Stomach (tissue), 9 donors: ENCODE measurements around the gene LTF. TPM values are rescaled to one million over a fixed set of nuclear protein-coding genes. Genes with fewer than 3 reads are reported as not detected.

Experiments used
- DNase-seq, 2 donors: peaks; one replicate each; pipeline versions ENCODE4 v3.0.0 to v3.0.0-alpha.2; 2013 to 2019
- H3K27ac ChIP-seq, 5 donors: fragments of 200-600 bp in 4 of 5; sonication (generic) in 4 of 5; one replicate each; pipeline ENCODE4 v1.5.1; 2013 to 2019; ENCODE audit warnings: mild to moderate bottlenecking in 1 of 5, moderate library complexity in 1 of 5
- H3K27me3 ChIP-seq, 3 donors: fragments of 200-600 bp; sonication (generic); one replicate each; pipeline ENCODE4 v1.5.1; 2017 to 2019; ENCODE audit warnings: mixed run types in 1 of 3
- H3K36me3 ChIP-seq, 4 donors: fragments of 200-600 bp; sonication (generic); 1 replicate in 3 of 4; 2 replicates in 1 of 4; pipeline ENCODE4 v1.5.1; 2016 to 2019
- H3K4me1 ChIP-seq, 4 donors: fragments of 200-600 bp; sonication (generic); one replicate each; pipeline ENCODE4 v1.5.1; 2016 to 2019
- H3K4me3 ChIP-seq, 4 donors: fragments of 200-600 bp; sonication (generic) in 3 of 4; one replicate each; pipeline ENCODE4 v1.5.1; 2016 to 2019; ENCODE audit warnings: mild to moderate bottlenecking in 1 of 4
- H3K9me3 ChIP-seq, 4 donors: fragments of 200-600 bp; sonication (generic); one replicate each; pipeline ENCODE4 v1.5.1; 2016 to 2019
- EP300 ChIP-seq: sonication (generic); formaldehyde crosslinking; IDR thresholded peaks from one replicate; pipeline ENCODE4 v1.6.1; 2017; ENCODE audit warnings: antibody characterized with exemption
- POLR2A ChIP-seq, 4 donors: fragments of 450-650 bp; IDR thresholded peaks; one replicate each; pipeline ENCODE4 v1.6.1; 2016; ENCODE audit warnings: antibody characterized with exemption in 4 of 4, control low read depth in 2 of 4, mild to moderate bottlenecking in 1 of 4, moderate library complexity in 1 of 4
- POLR2AphosphoS5 ChIP-seq, 3 donors: sonication (generic); formaldehyde crosslinking; IDR thresholded peaks; one replicate each; pipeline ENCODE4 v1.6.1; 2016; ENCODE audit warnings: antibody characterized with exemption in 3 of 3
- WGBS, 5 donors: extraction: QIAGEN DNeasy Blood & Tissue Kit in 3 of 5; methylation state at CpG; one replicate each; pipeline versions ENCODE4 v1.1.5 to v1.1.7; 2013 to 2018; 5-methylcytosine and 5-hydroxymethylcytosine counted together
- intact Hi-C: fragments of 100-400 bp; cut with DNase I; formaldehyde crosslinking; loops from one replicate; pipeline ENCODE4 v1.15.1; 2023; ENCODE audit warnings: low total_unique reads
- polyA plus RNA-seq, 3 donors: library from polyadenylated mRNA; stranded (reverse); fragments of 200-250 nt; gene quantifications; one replicate each; pipeline ENCODE4 v1.2.3, GENCODE V29; 2013
- total RNA-seq, 5 donors: library from RNA; depleted of rRNA; stranded (reverse); fragments of >200 nt; gene quantifications; one replicate each; pipeline versions ENCODE4 v1.1.0 to v1.2.3, GENCODE V29; 2014 to 2016
- TF ChIP-seq, protein P1 (sequence below), 7 experiments: fragments of 450-650 bp in 4 of 7; fragments of 200-600 bp in 3 of 7; sonication (generic) in 3 of 7; IDR thresholded peaks; one replicate each; pipeline ENCODE4 v1.5.1; 2016 to 2019; ENCODE audit warnings: antibody characterized with exemption in 7 of 7, control low read depth in 2 of 7, mild to moderate bottlenecking in 1 of 7
- donor health status: healthy with polysubstance abuse.
- donor health status: Bipolar disorder and iron deficiency.
- donor health status: healthy.

LTF gene
- total and polyA plus RNA-seq, 8 donors, result 0.58 to 1,112 (median 106) TPM

DNA sequence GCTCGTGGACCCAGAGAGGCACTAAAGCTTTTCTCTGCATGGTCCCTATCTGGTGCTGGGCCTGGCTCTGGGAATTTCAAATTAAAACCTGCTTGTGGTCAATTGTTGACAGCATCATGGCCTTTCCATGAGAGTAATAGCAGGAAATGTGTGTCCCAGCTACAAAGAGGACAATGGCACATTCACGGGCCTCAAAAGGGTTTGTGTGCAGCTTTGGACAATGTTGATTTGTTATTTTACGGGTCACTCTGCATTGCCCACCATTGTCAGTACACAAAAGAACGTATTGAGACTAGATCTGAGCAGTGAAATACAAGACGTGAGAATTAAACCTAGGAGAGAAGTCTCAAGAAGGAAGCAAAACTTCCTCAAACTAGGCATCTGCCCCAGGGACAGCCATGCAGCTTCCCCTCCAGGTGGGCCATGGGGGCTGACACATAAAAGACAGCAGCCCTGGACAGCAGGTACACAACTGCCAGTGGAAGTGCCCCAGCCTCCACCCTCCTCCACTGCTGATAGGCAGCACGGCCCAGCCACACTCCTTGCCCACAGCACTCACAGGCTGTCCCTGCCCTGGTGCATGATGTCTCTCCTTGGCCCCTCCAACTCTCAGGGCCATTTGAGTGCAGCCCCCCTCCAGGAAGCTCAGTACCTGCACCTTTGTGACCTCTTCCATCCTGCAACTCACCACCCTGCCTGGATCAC, 15.9 kb upstream of the LTF start:
- WGBS, 5 donors, result 87 to 94% (median 89%) methylated on average over 6 of the region's 6 CpGs
- DNase-seq, result no peak
- Histone ChIP-seq H3K27ac (no peak overlapping the region), H3K4me1 (peaks cover 0 to 10% (median 2%) of the 10 kb centered on the region in 4 donors), H3K4me3 (no peak overlapping the region), H3K36me3 (no peaks in the 10 kb centered on the region), H3K27me3 (peaks cover 0 to 3% (median 0%) of the 10 kb centered on the region in 3 donors), H3K9me3 (no peaks in the 10 kb centered on the region)
- TF ChIP-seq EP300 (no peak), POLR2A (IDR thresholded peaks at IDR 0.05) (no peak), POLR2AphosphoS5 (IDR thresholded peaks at IDR 0.05) (no peak)
- TF ChIP-seq, protein P1, sequence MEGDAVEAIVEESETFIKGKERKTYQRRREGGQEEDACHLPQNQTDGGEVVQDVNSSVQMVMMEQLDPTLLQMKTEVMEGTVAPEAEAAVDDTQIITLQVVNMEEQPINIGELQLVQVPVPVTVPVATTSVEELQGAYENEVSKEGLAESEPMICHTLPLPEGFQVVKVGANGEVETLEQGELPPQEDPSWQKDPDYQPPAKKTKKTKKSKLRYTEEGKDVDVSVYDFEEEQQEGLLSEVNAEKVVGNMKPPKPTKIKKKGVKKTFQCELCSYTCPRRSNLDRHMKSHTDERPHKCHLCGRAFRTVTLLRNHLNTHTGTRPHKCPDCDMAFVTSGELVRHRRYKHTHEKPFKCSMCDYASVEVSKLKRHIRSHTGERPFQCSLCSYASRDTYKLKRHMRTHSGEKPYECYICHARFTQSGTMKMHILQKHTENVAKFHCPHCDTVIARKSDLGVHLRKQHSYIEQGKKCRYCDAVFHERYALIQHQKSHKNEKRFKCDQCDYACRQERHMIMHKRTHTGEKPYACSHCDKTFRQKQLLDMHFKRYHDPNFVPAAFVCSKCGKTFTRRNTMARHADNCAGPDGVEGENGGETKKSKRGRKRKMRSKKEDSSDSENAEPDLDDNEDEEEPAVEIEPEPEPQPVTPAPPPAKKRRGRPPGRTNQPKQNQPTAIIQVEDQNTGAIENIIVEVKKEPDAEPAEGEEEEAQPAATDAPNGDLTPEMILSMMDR (IDR thresholded peaks at IDR 0.05), result no peak
- intact Hi-C loops, result no loop called here

GRCh38 chr3:46479696-46480095, 15.0 kb upstream of the LTF start:
- TF ChIP-seq, protein P1 (IDR thresholded peaks at IDR 0.05), result no peak
- TF ChIP-seq POLR2AphosphoS5 (IDR thresholded peaks at IDR 0.05) (no peak), EP300 (no peak), POLR2A (IDR thresholded peaks at IDR 0.05) (no peak)
- H3K4me1 ChIP-seq, result peaks cover 0 to 2% (median under 1%) of the 10 kb centered on the region in 4 donors
- no peak overlapping the region for H3K27ac ChIP-seq
- H3K27me3 ChIP-seq, result peaks cover 0 to 3% (median 0%) of the 10 kb centered on the region in 3 donors
- no peaks in the 10 kb centered on the region for H3K36me3 ChIP-seq
- intact Hi-C loops, result no loop called here
- 70 to 87% (median 83%) methylated on average over 5 of the region's 5 CpGs for WGBS, 5 donors
- no peak for DNase-seq
- H3K4me3 ChIP-seq, result no peak overlapping the region
- peaks cover 0 to 4% (median 3%) of the 10 kb centered on the region in 4 donors for H3K9me3 ChIP-seq

DNA sequence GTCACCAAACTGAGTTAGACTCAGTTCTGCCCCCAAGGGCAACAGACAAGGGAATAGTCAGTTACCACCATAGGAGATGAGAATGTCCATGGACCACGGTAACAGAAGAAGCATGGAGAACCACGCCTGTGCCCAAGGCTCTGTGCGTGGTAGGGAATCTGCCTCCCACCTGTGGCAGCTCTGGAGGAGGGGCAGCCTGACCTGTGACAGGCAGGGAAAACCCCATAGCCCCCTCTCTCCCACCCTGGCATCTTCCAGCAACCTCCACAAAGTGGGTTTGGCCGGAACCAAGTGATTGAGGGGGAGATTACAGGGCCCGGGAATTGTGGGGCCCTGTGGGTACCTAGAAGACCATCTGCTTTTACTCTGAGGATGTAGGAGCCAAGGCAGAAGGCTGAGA, 14.3 kb upstream of the LTF start:
- no peaks in the 10 kb centered on the region for H3K36me3 ChIP-seq
- TF ChIP-seq POLR2AphosphoS5 (IDR thresholded peaks at IDR 0.05) (no peak), EP300 (no peak), POLR2A (IDR thresholded peaks at IDR 0.05) (no peak)
- TF ChIP-seq, protein P1 (IDR thresholded peaks at IDR 0.05), result no peak
- 92 to 96% (median 93%) methylated on average over 5 of the region's 5 CpGs for WGBS, 5 donors
- no peak overlapping the region for H3K4me3 ChIP-seq
- intact Hi-C loops, result no loop called here
- H3K9me3 ChIP-seq, result peaks cover 0 to 7% (median 5%) of the 10 kb centered on the region in 4 donors
- no peaks in the 10 kb centered on the region for H3K27me3 ChIP-seq
- no peaks in the 10 kb centered on the region for H3K4me1 ChIP-seq
- DNase-seq, result no peak
- no peak overlapping the region for H3K27ac ChIP-seq

DNA sequence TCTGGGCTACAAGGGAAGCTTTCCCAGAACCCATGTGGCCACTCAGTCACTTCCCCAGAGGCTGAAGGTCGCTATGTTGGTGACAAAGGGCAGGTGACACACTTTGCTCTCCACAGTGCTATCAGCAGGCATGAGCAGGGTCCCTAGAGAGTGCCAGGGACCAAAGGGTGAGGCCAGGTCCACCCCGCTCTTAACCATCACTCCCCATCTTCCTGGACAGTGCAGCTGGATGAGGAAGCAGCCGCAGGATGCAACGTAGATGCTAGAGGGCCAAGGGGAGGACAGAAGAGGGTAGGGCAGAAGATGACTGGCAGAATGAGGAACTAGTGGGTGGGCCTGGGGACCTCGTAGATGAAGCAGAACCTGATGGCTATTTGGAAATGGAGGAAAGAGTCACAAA, 13.6 kb upstream of the LTF start:
- intact Hi-C loops, result no loop called here
- Histone ChIP-seq H3K27ac (no peak overlapping the region), H3K4me3 (no peak overlapping the region), H3K36me3 (no peaks in the 10 kb centered on the region), H3K4me1 (no peaks in the 10 kb centered on the region), H3K9me3 (peaks cover 0 to 7% (median 5%) of the 10 kb centered on the region in 4 donors), H3K27me3 (no peaks in the 10 kb centered on the region)
- no peak for DNase-seq
- TF ChIP-seq EP300 (no peak), POLR2A (IDR thresholded peaks at IDR 0.05) (no peak), POLR2AphosphoS5 (IDR thresholded peaks at IDR 0.05) (no peak)
- TF ChIP-seq, protein P1 (IDR thresholded peaks at IDR 0.05), result no peak
- 77 to 90% (median 85%) methylated on average over 5 of the region's 5 CpGs for whole genome bisulfite sequencing, 5 donors
